GM23338 (cell line): ENCODE measurements around the gene TENT4B. TPM values are rescaled to one million over a fixed set of nuclear protein-coding genes. Genes with fewer than 3 reads are reported as not detected.

Experiments used
- ATAC-seq: fragments of 200-7000 bp; cut with Tn5 transposase; 3 replicates; pipeline ENCODE4 v1.9.1; 2020
- DNase-seq: peaks from one replicate; pipeline ENCODE4 v3.0.0-alpha.2; 2015; ENCODE audit warnings: low spot score
- H2AFZ ChIP-seq: fragments of 200-600 bp; sonication (generic); 2 replicates; pipeline ENCODE4 v1.8.0; 2016; ENCODE audit warnings: antibody characterized with exemption, mild to moderate bottlenecking, moderate library complexity
- H3F3A ChIP-seq: fragments of 200-600 bp; sonication (generic); replicated peaks from 2 replicates; pipeline ENCODE4 v1.8.0; 2017; ENCODE audit warnings: antibody characterized with exemption, mixed run types, low read depth
- H3K27ac ChIP-seq: fragments of 200-600 bp; sonication (generic); 2 replicates; pipeline ENCODE4 v1.6.1; 2016; ENCODE audit warnings: low read depth
- H3K27me3 ChIP-seq: fragments of 200-600 bp; sonication (generic); 2 replicates; pipeline ENCODE4 v1.8.0; 2016; ENCODE audit warnings: mild to moderate bottlenecking, mixed run types, moderate library complexity; ENCODE audit not compliant: insufficient read depth
- H3K36me3 ChIP-seq: fragments of 200-600 bp; sonication (generic); 2 replicates; pipeline ENCODE4 v1.8.0; 2016; ENCODE audit warnings: mild to moderate bottlenecking; ENCODE audit not compliant: insufficient read depth
- H3K4me1 ChIP-seq: fragments of 200-600 bp; sonication (generic); 2 replicates; pipeline ENCODE4 v1.8.0; 2016; ENCODE audit warnings: mild to moderate bottlenecking, moderate library complexity; ENCODE audit not compliant: insufficient read depth
- H3K4me2 ChIP-seq: fragments of 200-600 bp; sonication (generic); 2 replicates; pipeline ENCODE4 v1.7.1; 2017; ENCODE audit warnings: mixed run types
- H3K4me3 ChIP-seq: fragments of 200-600 bp; sonication (generic); 2 replicates; pipeline ENCODE4 v1.6.1; 2016; ENCODE audit warnings: mixed run types
- H3K79me2 ChIP-seq: fragments of 200-600 bp; sonication (generic); replicated peaks from 2 replicates; pipeline ENCODE4 v1.8.0; 2017; ENCODE audit warnings: mild to moderate bottlenecking; ENCODE audit not compliant: insufficient read depth
- H3K9me2 ChIP-seq: fragments of 200-600 bp; sonication (generic); 2 replicates; pipeline ENCODE4 v1.8.0; 2017; ENCODE audit not compliant: insufficient read depth
- H4K20me1 ChIP-seq: fragments of 200-600 bp; sonication (generic); replicated peaks from 2 replicates; pipeline ENCODE4 v1.8.0; 2017; ENCODE audit warnings: mild to moderate bottlenecking; ENCODE audit not compliant: insufficient read depth
- H3K27ac Mint-ChIP-seq: 2 replicates; pipeline ENCODE4 v1.8.0; 2020; ENCODE audit warnings: inconsistent platforms, mild to moderate bottlenecking, moderate library complexity, mixed read lengths
- H3K27me3 Mint-ChIP-seq: 3 replicates; pipeline ENCODE4 v1.8.0; 2022; ENCODE audit warnings: low read depth, mild to moderate bottlenecking, moderate library complexity, mixed read lengths, inconsistent platforms; ENCODE audit not compliant: insufficient read depth, poor library complexity
- H3K36me3 Mint-ChIP-seq: 3 replicates; pipeline ENCODE4 v1.8.0; 2021; ENCODE audit warnings: low read depth, mild to moderate bottlenecking, inconsistent platforms, moderate library complexity, mixed read lengths
- H3K4me1 Mint-ChIP-seq: 3 replicates; pipeline ENCODE4 v1.8.0; 2020; ENCODE audit warnings: mild to moderate bottlenecking, inconsistent platforms, mixed read lengths
- H3K4me3 Mint-ChIP-seq: 3 replicates; pipeline ENCODE4 v1.8.0; 2021; ENCODE audit warnings: moderate library complexity, mild to moderate bottlenecking, inconsistent platforms, mixed read lengths
- H3K9me3 Mint-ChIP-seq: 3 replicates; pipeline ENCODE4 v1.8.0; 2020; ENCODE audit warnings: moderate library complexity, mild to moderate bottlenecking, inconsistent platforms, mixed read lengths
- CREB1 ChIP-seq: fragments of 250-450 bp; sonication (Bioruptor Pico); IDR thresholded peaks from 2 replicates; pipeline ENCODE4 v1.5.0; 2020; ENCODE audit warnings: low read depth, mild to moderate bottlenecking, moderate library complexity
- CTCF ChIP-seq, 2 experiments: fragments of 200-600 bp in 1 of 2; sonication (generic) in 1 of 2; conservative IDR thresholded peaks; 2 replicates each; pipeline versions ENCODE4 v1.5.1 to v1.6.1; 2016 to 2017; ENCODE audit warnings: antibody characterized with exemption in 2 of 2, low read depth in 2 of 2, mild to moderate bottlenecking in 2 of 2, moderate library complexity in 1 of 2
- ETS1 ChIP-seq: IDR thresholded peaks from 2 replicates; pipeline ENCODE4 v1.6.1; 2016; ENCODE audit warnings: antibody characterized with exemption
- EZH2 ChIP-seq: fragments of 200-600 bp; sonication (generic); IDR thresholded peaks from one replicate; pipeline ENCODE4 v1.8.0; 2017; ENCODE audit warnings: antibody characterized with exemption, mild to moderate bottlenecking, low read depth; ENCODE audit not compliant: unreplicated experiment
- EZH2phosphoT487 ChIP-seq: fragments of 200-600 bp; sonication (generic); IDR thresholded peaks from one replicate; pipeline ENCODE4 v1.8.1; 2018; ENCODE audit warnings: antibody characterized with exemption; ENCODE audit not compliant: unreplicated experiment
- JUNB ChIP-seq: IDR thresholded peaks from one replicate; pipeline ENCODE4 v1.6.1; 2016; ENCODE audit warnings: antibody characterized with exemption; ENCODE audit not compliant: unreplicated experiment
- NANOG ChIP-seq: IDR thresholded peaks from 2 replicates; pipeline ENCODE4 v1.6.1; 2016; ENCODE audit warnings: antibody characterized with exemption, borderline replicate concordance
- POLR2AphosphoS5 ChIP-seq: IDR thresholded peaks from 2 replicates; pipeline ENCODE4 v1.6.1; 2016; ENCODE audit warnings: antibody characterized with exemption, low read depth
- REST ChIP-seq: IDR thresholded peaks from one replicate; pipeline ENCODE4 v1.6.1; 2018; ENCODE audit warnings: antibody characterized with exemption; ENCODE audit not compliant: unreplicated experiment
- STAT1 ChIP-seq: IDR thresholded peaks from one replicate; pipeline ENCODE4 v1.6.1; 2016; ENCODE audit warnings: antibody characterized with exemption; ENCODE audit not compliant: unreplicated experiment
- ZNF114 ChIP-seq: fragments of 250-450 bp; sonication (Bioruptor Pico); IDR thresholded peaks from 2 replicates; pipeline ENCODE4 v1.5.0; 2020; ENCODE audit warnings: mild to moderate bottlenecking, moderate library complexity
- ZNF331 ChIP-seq: fragments of 250-450 bp; sonication (Bioruptor Pico); IDR thresholded peaks from 2 replicates; pipeline ENCODE4 v1.5.0; 2020; ENCODE audit warnings: low read depth, mild to moderate bottlenecking, moderate library complexity
- ZNF462 ChIP-seq: fragments of 250-450 bp; sonication (Bioruptor Pico); IDR thresholded peaks from 2 replicates; pipeline ENCODE4 v1.5.0; 2020; ENCODE audit warnings: mild to moderate bottlenecking, moderate library complexity
- polyA plus RNA-seq: library from polyadenylated mRNA; unstranded; fragments of >200 nt; fragmentation: Nextera tagmentation; extraction: Ambion mirVana; gene quantifications from 2 replicates; pipeline ENCODE4 v1.2.1, GENCODE V29; 2016
- total RNA-seq: library from RNA; depleted of rRNA; stranded (reverse); fragments of >200 nt; shearing (Covaris generic); gene quantifications from 2 replicates; pipeline ENCODE4 v1.2.3, GENCODE V29; 2014

The TENT4B gene
- total and polyA plus RNA-seq, 2 experiments from 2014 or later: 17.6 to 21.3 TPM

GRCh38 chr16:50234771-50235556, 81.9 kb downstream of the TENT4B start:
- no peak for ATAC-seq
- no peak overlapping the region for H3K4me3 ChIP-seq
- no peak for TF ChIP-seq EZH2
- TF ChIP-seq ZNF114 (CRISPR knock-in tag): no peak
- no peak for TF ChIP-seq POLR2AphosphoS5
- no peak for TF ChIP-seq ZNF331 (CRISPR knock-in tag)
- TF ChIP-seq NANOG: no peak
- no peak for TF ChIP-seq ETS1
- TF ChIP-seq CTCF (conservative IDR thresholded peaks at IDR 0.05; ENCODE audit: low read depth in 2 of 2): no peak
- no peak for TF ChIP-seq CREB1 (CRISPR knock-in tag)
- no peak for TF ChIP-seq JUNB
- no peak for TF ChIP-seq REST
- no peak for TF ChIP-seq EZH2phosphoT487
- no peak for TF ChIP-seq STAT1
- no peak for TF ChIP-seq ZNF462
- H3K36me3 ChIP-seq: no peaks in the 10 kb centered on the region
- no peak overlapping the region for H3K4me3 Mint-ChIP-seq
- no peaks in the 10 kb centered on the region for H3K79me2 ChIP-seq
- no peak overlapping the region for H3K27ac ChIP-seq
- no peak overlapping the region for H2AFZ ChIP-seq
- peaks cover 7% of the 10 kb centered on the region for H3K9me3 Mint-ChIP-seq
- no peak for DNase-seq
- peaks cover 7% of the 10 kb centered on the region; the same call in 2 of the 3 replicates for H3K4me1 Mint-ChIP-seq
- H3K9me2 ChIP-seq: no peaks in the 10 kb centered on the region
- H3K36me3 Mint-ChIP-seq: peaks cover 7% of the 10 kb centered on the region; the same call in 1 of the 3 replicates
- H3K27me3 Mint-ChIP-seq: peaks cover 2% of the 10 kb centered on the region
- H4K20me1 ChIP-seq: no peaks in the 10 kb centered on the region
- no peak overlapping the region for H3K27ac Mint-ChIP-seq
- H3K4me2 ChIP-seq: no peak overlapping the region
- no peaks in the 10 kb centered on the region for H3K27me3 ChIP-seq
- no peaks in the 10 kb centered on the region for H3F3A ChIP-seq
- peaks cover 8% of the 10 kb centered on the region; the same call in 1 of the 2 replicates for H3K4me1 ChIP-seq
